Uterine smooth muscle cell (primary cell): Measurements from ENCODE around the gene MAPK4. TPM values are rescaled to one million over a fixed set of nuclear protein-coding genes. Genes with fewer than 3 reads are reported as not detected.

Experiments
- total RNA-seq: library from RNA; depleted of rRNA; stranded (reverse); fragments of >200 nt; gene quantifications from 2 replicates; pipeline ENCODE4 v1.2.3, GENCODE V29; 2014

The MAPK4 gene
- total RNA-seq: not detected in 2 replicates

DNA sequence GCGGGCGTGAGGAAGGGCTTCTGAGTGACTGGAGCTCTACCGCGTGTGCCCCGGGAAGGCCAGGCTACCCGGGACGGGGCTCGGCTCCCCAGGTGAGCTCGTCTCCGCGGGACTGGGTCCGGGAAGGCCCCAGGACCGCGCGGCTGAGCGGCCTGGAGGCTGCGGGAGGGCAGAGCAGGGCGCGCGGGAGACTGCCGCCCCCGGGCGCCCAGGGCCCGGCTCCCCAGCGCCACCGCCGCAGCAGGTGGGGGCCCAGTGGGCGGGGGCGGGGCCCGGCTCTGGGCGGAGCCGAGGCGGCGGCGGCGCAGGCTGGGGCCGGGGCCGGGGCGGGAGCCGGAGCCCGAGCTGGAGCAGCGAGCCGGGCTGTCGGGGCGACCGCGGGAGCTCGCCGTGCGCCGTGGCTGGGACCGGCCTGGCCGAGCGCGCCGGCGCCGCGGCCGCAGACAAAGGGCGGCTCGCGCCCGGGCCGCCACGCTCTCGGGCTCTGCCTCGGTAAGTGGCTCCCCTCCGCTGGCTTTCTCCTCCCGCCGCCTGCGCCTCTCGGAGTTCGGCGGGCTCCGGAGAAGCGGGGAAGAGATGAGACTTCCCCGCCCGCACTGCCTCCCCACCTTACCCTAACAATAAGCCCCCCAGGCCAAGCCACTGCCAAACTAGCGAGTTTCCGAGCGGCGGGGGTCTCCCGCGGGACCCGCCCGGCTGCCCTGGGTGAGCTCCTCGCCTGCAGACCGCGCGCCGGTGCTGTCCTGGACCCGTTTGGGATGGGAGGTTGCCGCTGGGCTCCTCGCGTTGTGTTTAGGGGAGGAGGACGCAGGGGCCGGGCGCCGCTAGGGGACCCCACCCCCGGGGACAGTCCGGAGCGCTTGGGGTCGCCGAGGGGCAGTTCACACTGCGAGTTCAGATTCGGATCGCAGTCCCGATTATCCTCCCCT is at the start of gene MAPK4:
Gene MAPK4 (plus strand): TSS at position 336 of the 929 bp plus-strand sequence. CDS start 103,872 bp downstream, outside the sequence.

Other genes starting within 250 kb of the MAPK4 start
- 9.9 and 24.3 TPM in 2 replicates for gene SKA1, start 185.0 kb upstream of the MAPK4 start, total RNA-seq